NK-92 (cell line): Measurements from ENCODE around the gene PIK3C2G.
"Not testable (repeated sequence)": the region's sequence is repeated elsewhere in the genome, so short reads cannot be mapped to it uniquely, and the experiment has no call there.

Experiments
- DNase-seq: peaks from one replicate; lab custom pipeline; 2025; ENCODE audit not compliant: unreplicated experiment; lab: John Stamatoyannopoulos, UW

The PIK3C2G gene

GRCh38 chr12:18631339-18631738 is 370.0 kb downstream of the PIK3C2G start:
- DNase-seq, result no peak

- DNase-seq, result no peak
These were observed 371.5 kb downstream of the PIK3C2G start for GRCh38 chr12:18632848-18633247.

DNA sequence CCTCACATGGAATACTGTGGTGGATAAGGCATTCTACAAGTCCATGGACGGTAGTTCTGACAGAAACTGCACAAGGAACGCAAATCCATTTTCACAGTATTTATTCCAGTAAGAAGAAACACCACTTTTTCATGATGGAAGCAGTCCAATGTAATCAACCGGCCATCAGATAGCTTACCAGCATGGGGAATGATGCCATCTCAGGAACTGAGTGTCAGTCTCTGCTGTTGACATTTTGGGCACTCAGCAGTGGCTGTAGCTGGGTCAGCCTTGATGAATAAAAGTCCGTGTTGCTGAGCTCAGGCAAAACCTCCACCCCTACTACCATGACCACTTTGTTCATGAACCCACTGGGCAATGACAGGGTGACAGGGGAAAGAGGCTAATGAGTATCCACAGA is 373.1 kb downstream of the PIK3C2G start:
- no peak for DNase-seq

DNA sequence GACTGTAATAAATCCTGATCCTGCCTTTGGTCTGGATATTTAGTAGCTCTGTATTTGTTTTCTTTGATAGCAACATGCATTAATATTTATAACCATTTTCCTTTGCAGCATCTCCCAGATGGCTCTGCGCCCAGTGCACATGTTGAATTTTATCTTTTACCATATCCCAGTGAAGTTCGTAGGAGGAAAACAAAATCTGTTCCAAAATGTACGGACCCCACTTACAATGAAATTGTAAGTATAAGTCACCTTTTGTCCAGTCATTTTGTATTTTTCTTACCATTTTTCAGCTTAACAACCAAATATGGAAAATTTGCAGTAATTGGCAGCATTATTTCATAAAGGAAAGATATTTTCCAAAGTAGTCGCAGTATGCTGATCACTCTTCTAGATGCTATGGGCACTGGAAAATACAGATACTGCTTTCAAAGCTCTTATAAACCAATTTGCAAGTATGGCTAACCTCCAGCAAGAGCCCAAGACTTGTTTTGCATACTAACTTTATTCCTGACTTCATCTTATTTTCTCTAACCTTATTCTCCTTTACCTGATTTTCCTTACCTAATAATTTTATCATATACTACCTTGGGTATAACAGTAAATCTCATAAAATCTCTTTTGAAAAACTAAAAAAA is 379.1 kb downstream of the PIK3C2G start:
- DNase-seq, result no peak

DNA sequence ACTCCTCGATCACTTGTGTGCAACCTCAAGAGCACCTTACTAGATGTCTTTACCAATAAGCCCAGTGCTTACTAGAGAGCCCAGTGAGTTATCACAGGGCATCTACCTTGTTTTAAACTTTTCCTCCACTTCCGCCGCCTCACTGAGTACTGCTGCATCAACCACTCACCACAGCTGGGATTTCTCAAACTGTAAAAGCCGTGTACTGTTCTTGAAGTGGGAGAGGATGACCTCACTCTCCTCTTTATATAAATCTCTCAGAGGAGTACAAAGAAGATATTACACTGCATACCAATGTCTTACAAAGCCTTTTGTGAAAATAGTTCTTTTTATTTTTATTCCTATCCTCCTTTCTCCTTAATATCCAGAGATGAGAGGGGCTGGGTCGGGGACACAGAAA is 382.4 kb downstream of the PIK3C2G start:
- DNase-seq, result no peak

- no peak for DNase-seq
These were observed 383.2 kb downstream of the PIK3C2G start for GRCh38 chr12:18644564-18644963.

DNA sequence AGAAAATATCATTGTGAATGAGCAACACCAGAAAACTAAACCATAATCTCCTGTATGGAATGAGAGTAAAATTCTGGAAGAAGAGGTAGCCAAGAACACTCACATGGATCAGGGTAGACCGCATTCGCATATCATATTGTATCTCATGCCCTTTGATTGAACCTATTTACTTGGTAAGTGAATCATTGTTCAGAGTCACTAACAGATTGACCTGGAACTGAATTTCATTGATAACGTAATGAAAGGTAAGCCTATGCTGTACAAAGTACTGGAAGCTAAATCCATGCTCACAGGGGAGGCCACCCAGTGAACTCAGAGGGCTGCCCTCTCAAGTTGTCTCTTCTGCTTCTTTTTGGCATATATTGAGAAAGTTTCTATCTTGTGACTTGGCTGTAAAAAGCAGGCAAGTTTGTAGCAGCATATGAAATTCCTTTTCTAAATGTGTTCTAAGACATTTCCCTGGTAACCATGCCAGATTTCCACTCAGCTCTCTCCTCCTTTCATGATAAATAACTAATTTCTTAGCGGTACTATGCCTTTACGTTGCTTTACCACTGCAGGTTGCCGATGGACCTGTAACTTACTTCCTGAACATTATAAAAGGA is 385.1 kb downstream of the PIK3C2G start:
- DNase-seq, result no peak

GRCh38 chr12:18651525-18651924 is 390.2 kb downstream of the PIK3C2G start:
- no peak for DNase-seq

DNA sequence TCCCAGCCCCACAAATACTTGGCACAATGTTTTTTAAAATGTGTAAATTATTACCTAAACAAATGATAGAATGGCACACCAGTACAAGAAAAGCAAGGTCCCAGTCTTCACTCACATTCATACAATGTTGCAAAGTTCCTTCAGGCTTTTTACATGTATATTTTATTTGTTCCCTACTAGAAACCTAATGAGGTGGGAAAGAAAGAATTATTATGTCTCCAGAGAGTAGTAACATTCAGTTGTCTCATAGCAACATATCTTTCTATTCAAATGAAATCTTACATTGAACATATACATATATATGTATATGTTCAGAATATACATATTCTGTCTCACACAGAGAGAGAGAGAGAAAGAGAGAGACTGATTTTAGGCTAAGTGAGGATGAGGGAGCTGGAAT is 391.3 kb downstream of the PIK3C2G start:
- no peak for DNase-seq

DNA sequence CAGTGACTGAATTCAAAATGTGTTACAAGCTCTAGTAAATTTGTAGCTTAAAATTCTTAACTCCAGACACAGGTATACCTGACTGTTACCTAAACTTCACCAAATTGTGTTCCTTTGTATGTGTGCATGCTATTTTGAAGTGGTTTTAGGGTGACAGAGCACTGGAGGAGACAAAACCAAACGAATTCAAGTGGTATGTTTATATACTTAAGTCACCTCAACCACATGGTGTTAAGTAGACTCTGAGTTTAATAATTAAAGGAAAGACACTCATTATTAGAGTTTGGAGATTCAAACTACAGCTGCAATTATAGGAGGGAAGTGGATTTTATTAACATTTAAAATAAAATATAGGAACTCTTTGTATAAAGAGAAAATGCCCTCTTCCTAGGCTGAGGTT is 392.1 kb downstream of the PIK3C2G start:
- no peak for DNase-seq

GRCh38 chr12:18655351-18655750 is 394.0 kb downstream of the PIK3C2G start:
- no peak for DNase-seq

DNA sequence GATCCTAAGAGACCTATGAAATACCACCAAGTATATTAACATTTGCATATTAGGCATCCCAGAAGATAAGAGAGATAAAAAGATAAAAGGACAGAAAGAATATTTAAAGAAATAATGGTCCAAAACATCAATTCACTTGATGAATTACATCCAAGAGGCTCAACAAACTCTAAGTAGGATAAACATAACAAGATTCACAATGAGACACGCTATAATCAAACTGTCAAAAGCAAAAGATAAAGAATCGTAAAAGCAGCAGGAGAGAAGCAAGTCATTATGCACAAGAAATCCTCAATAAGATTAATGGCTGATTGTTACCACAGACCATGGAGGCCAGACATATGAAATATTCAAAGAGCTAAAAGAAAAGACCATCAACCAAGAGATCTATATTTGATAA is 396.9 kb downstream of the PIK3C2G start:
- no peak for DNase-seq

DNA sequence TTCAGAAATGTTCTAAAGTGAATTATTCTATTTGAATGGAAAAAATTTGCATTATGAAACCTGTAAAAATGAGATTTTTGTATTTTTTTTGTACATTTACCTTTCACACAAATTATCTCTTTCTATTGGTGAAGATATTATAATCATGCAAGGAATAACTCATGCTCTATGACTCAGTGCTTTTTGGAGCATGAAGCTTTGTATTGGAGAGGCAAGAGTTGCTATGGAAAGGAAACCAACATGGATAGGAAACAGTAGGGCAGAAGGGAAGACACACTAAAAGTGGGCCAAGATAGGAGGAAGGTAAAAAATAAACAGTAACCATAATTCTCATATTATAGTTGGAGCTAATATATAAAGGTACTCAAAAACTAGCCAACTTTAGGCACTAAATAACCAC is 397.5 kb downstream of the PIK3C2G start:
- DNase-seq, result no peak

- no peak for DNase-seq
These were observed 414.8 kb downstream of the PIK3C2G start for GRCh38 chr12:18676141-18676540.

GRCh38 chr12:18676996-18677588 is 415.8 kb downstream of the PIK3C2G start:
- DNase-seq, result no peak

GRCh38 chr12:18681818-18682217 is 420.5 kb downstream of the PIK3C2G start:
- no peak for DNase-seq

DNA sequence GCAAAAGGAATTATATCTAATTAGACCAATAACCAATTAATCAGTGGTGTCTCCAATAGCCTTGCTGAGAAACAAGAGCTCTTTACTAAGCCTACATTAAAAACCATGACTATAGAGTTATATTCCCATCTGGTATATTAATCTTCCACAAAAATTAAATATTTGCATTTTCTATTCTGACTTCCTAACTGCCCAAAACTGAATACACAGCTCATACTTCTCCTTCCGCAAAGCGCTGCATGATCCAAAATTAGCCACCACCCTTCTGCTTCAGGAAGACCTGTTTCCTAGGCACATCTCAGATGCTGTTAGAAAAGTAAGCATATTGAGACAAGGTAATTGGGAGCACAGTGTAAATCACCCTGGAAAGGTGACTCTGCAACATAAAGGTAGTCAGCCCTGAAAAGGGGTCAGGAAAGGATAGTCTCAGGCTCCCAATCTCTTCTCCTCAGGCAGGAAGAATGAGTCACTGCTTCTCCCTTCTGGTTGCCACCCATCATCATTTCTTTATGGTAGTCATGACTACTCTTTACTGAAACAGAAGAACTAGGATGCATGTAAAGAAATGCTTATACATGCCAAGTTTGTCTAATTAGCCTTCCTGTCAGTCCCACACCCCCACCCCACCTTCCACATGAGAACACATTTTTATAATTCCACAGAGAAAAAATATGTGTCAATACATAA is 422.2 kb downstream of the PIK3C2G start:
- no peak for DNase-seq

DNA sequence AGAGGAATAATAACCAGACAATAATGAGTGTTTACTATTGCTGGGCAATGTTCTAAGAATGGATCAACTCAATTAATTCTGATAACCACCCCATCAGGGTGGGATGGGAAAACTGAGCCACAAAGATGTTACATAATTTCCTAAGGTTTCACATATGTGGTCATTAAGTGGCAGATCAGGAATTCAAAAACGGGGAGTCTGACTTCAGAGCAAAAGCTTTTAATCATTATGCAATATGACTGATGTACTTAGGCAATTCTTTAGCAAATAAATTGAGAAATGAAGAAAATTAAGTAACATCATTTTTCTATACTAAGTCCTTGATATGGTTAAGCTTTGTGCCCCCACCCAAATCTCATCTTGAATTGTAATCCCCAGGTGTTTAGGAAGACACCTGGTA is 423.1 kb downstream of the PIK3C2G start:
- no peak for DNase-seq

DNA sequence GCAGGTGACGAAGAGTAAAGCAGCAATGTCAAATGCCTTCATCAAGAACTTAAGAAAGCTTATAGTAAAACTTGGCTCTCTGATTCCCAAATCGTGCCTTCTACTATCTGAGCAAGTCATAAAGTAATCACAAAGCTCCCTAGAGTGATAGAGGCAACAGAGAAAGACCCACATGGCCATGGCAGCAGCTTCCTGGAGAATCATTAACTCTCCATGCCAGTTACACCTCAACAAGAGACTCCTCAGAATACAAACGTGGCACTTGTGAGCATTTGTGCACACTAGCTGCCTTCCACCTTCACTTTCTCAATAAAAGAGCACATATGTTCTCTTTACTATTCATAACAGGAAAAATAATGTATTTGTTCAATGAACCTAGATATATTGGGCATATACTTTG is 428.5 kb downstream of the PIK3C2G start:
- no peak for DNase-seq

GRCh38 chr12:18690653-18691052 is 429.3 kb downstream of the PIK3C2G start:
- no peak for DNase-seq

- DNase-seq, result not testable (repeated sequence)
These were observed 432.7 kb downstream of the PIK3C2G start for GRCh38 chr12:18693986-18694385.

DNA sequence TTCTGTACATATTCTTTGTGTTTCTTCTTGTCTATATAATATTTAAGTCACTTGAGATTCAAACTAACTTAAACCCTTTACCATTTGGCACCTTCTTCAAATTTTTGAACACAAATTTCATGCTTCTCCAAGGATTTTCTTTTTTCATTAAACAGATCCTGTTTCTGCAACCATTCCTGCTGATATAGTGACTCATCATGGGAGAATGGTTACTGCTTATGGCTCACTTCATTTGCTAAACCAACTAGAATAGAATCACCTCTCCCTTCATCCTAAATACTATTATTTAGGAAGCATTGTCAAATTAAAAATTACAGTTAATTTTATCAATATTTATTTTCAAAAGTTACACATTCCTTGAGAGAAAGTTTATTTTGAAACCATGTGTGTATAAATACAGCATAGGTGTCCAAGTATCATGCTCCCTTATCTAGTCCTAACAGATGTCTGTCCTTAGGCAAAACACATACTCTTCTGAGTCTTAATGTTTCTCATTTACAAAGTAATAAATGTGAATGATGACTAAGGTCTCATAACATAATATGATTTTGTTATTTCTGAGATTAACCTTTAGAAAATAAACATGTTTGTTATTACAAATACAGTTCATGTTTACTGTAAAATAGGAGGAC is 435.8 kb downstream of the PIK3C2G start:
- DNase-seq, result no peak
